BLaER1 (cell line): ENCODE data around the gene TC2N.
A peak's percentile ranks its signal among the peaks of the same experiment; 100 is the strongest.

ENCODE experiments used
- H3K27ac ChIP-seq: shearing (Covaris generic); formaldehyde crosslinking; 2 replicates; pipeline ENCODE4 v1.8.1; 2022
- H3K27me3 ChIP-seq: shearing (Covaris generic); formaldehyde crosslinking; 2 replicates; pipeline ENCODE4 v1.8.1; 2022
- H3K36me3 ChIP-seq: shearing (Covaris generic); formaldehyde crosslinking; 2 replicates; pipeline ENCODE4 v1.8.1; 2022
- H3K4me1 ChIP-seq: shearing (Covaris generic); formaldehyde crosslinking; 2 replicates; pipeline ENCODE4 v1.8.1; 2022
- H3K4me2 ChIP-seq: shearing (Covaris generic); formaldehyde crosslinking; 2 replicates; pipeline ENCODE4 v1.8.1; 2022
- H3K4me3 ChIP-seq: shearing (Covaris generic); formaldehyde crosslinking; 2 replicates; pipeline ENCODE4 v1.8.1; 2022
- H3K9ac ChIP-seq: shearing (Covaris generic); formaldehyde crosslinking; 2 replicates; pipeline ENCODE4 v1.8.1; 2022
- H3K9me3 ChIP-seq: shearing (Covaris generic); formaldehyde crosslinking; 2 replicates; pipeline ENCODE4 v1.8.1; 2022
- H4K20me1 ChIP-seq: shearing (Covaris generic); formaldehyde crosslinking; 2 replicates; pipeline ENCODE4 v1.8.1; 2022
- Cebpa-rat ChIP-seq: shearing (Covaris generic); IDR thresholded peaks from 2 replicates; pipeline ENCODE4 v1.8.1; 2022

Gene TC2N

GRCh38 chr14:91870890-91871289 lies 3.6 kb upstream of the TC2N start:
- H3K27ac ChIP-seq: no peak overlapping the region
- peaks cover 12% of the 10 kb centered on the region for H3K9me3 ChIP-seq
- H3K27me3 ChIP-seq: no peaks in the 10 kb centered on the region
- H4K20me1 ChIP-seq: no peaks in the 10 kb centered on the region
- no peaks in the 10 kb centered on the region for H3K36me3 ChIP-seq
- H3K4me3 ChIP-seq: no peak overlapping the region
- H3K4me1 ChIP-seq: peaks cover 82% of the 10 kb centered on the region
- peak overlapping the region; percentile 61 for H3K4me2 ChIP-seq
- H3K9ac ChIP-seq: no peak overlapping the region
- no peak for TF ChIP-seq Cebpa-rat

GRCh38 chr14:91870001-91870400 lies 2.7 kb upstream of the TC2N start:
- Histone ChIP-seq H3K9ac (no peak overlapping the region), H3K27ac (peak overlapping the region; percentile 51; the same call in 1 of the 2 replicates), H3K4me2 (peak overlapping the region; percentile 61), H3K27me3 (no peaks in the 10 kb centered on the region), H3K9me3 (peaks cover 12% of the 10 kb centered on the region), H3K4me1 (peaks cover 77% of the 10 kb centered on the region), H4K20me1 (no peaks in the 10 kb centered on the region), H3K36me3 (no peaks in the 10 kb centered on the region), H3K4me3 (no peak overlapping the region)
- TF ChIP-seq Cebpa-rat: no peak

GRCh38 chr14:91869556-91869955 lies 2.2 kb upstream of the TC2N start:
- Histone ChIP-seq H3K9me3 (peaks cover 12% of the 10 kb centered on the region), H3K27me3 (no peaks in the 10 kb centered on the region), H3K36me3 (no peaks in the 10 kb centered on the region), H3K4me3 (no peak overlapping the region), H4K20me1 (no peaks in the 10 kb centered on the region), H3K9ac (no peak overlapping the region), H3K27ac (peak overlapping the region; percentile 51; the same call in 1 of the 2 replicates), H3K4me1 (peaks cover 73% of the 10 kb centered on the region), H3K4me2 (peak overlapping the region; percentile 61)
- TF ChIP-seq Cebpa-rat: no peak

- Histone ChIP-seq H3K4me1 (peaks cover 44% of the 10 kb centered on the region), H3K4me2 (peak overlapping the region; percentile 77), H3K4me3 (no peak overlapping the region)
Measured at GRCh38 chr14:91866511-91867295, 633 bp downstream of the TC2N start.

GRCh38 chr14:91866061-91866460 lies 1.3 kb downstream of the TC2N start:
- Histone ChIP-seq H3K9ac (no peak overlapping the region), H3K36me3 (no peaks in the 10 kb centered on the region), H3K4me2 (peak overlapping the region; percentile 77), H4K20me1 (no peaks in the 10 kb centered on the region), H3K4me3 (no peak overlapping the region), H3K9me3 (peaks cover 12% of the 10 kb centered on the region), H3K27ac (no peak overlapping the region), H3K27me3 (no peaks in the 10 kb centered on the region), H3K4me1 (peaks cover 46% of the 10 kb centered on the region)
- no peak for TF ChIP-seq Cebpa-rat

More at GRCh38 chr14:91866511-91867295, 633 bp downstream of the TC2N start:
- Histone ChIP-seq H3K9ac (no peak overlapping the region; the same call in 1 of the 2 replicates), H3K9me3 (peaks cover 12% of the 10 kb centered on the region), H3K27me3 (no peaks in the 10 kb centered on the region), H4K20me1 (no peaks in the 10 kb centered on the region), H3K36me3 (no peaks in the 10 kb centered on the region), H3K27ac (0 out of 2 replicates have a peak overlapping the region, but pooled peaks have one; percentile 14)
- no peak for TF ChIP-seq Cebpa-rat

GRCh38 chr14:91862417-91862816 lies 4.9 kb downstream of the TC2N start:
- H3K27ac ChIP-seq: no peak overlapping the region
- H3K4me2 ChIP-seq: no peak overlapping the region
- H3K36me3 ChIP-seq: no peaks in the 10 kb centered on the region
- no peak for TF ChIP-seq Cebpa-rat
- no peaks in the 10 kb centered on the region for H4K20me1 ChIP-seq
- no peaks in the 10 kb centered on the region for H3K27me3 ChIP-seq
- H3K4me3 ChIP-seq: no peak overlapping the region
- H3K9ac ChIP-seq: no peak overlapping the region
- no peaks in the 10 kb centered on the region for H3K9me3 ChIP-seq
- H3K4me1 ChIP-seq: peaks cover 27% of the 10 kb centered on the region

- Histone ChIP-seq H3K9me3 (no peaks in the 10 kb centered on the region), H3K36me3 (no peaks in the 10 kb centered on the region), H3K27me3 (no peaks in the 10 kb centered on the region), H3K9ac (no peak overlapping the region), H3K4me3 (no peak overlapping the region), H3K4me2 (peak overlapping the region; percentile 49), H4K20me1 (no peaks in the 10 kb centered on the region), H3K4me1 (peaks cover 14% of the 10 kb centered on the region), H3K27ac (peak overlapping the region; percentile 53; the same call in 1 of the 2 replicates)
- no peak for TF ChIP-seq Cebpa-rat
Measured at GRCh38 chr14:91861091-91861490, 6.2 kb downstream of the TC2N start.

GRCh38 chr14:91860238-91860637 lies 7.1 kb downstream of the TC2N start:
- Histone ChIP-seq H3K9ac (no peak overlapping the region), H3K4me3 (no peak overlapping the region), H3K27ac (no peak overlapping the region), H3K9me3 (no peaks in the 10 kb centered on the region), H4K20me1 (no peaks in the 10 kb centered on the region), H3K4me2 (no peak overlapping the region), H3K4me1 (peaks cover 9% of the 10 kb centered on the region), H3K27me3 (no peaks in the 10 kb centered on the region), H3K36me3 (no peaks in the 10 kb centered on the region)
- no peak for TF ChIP-seq Cebpa-rat

GRCh38 chr14:91858536-91859275 lies 8.6 kb downstream of the TC2N start:
- H3K27me3 ChIP-seq: no peaks in the 10 kb centered on the region
- no peaks in the 10 kb centered on the region for H3K36me3 ChIP-seq
- H3K9ac ChIP-seq: no peak overlapping the region
- H4K20me1 ChIP-seq: no peaks in the 10 kb centered on the region
- peaks cover 9% of the 10 kb centered on the region for H3K4me1 ChIP-seq
- H3K4me3 ChIP-seq: no peak overlapping the region
- no peak overlapping the region for H3K27ac ChIP-seq
- H3K4me2 ChIP-seq: no peak overlapping the region
- no peaks in the 10 kb centered on the region for H3K9me3 ChIP-seq
- TF ChIP-seq Cebpa-rat: no peak

- Histone ChIP-seq H3K9ac (no peak overlapping the region), H3K36me3 (no peaks in the 10 kb centered on the region), H3K4me2 (no peak overlapping the region), H4K20me1 (no peaks in the 10 kb centered on the region), H3K4me3 (no peak overlapping the region), H3K27ac (no peak overlapping the region), H3K4me1 (peaks cover 9% of the 10 kb centered on the region), H3K9me3 (no peaks in the 10 kb centered on the region), H3K27me3 (no peaks in the 10 kb centered on the region)
- no peak for TF ChIP-seq Cebpa-rat
Measured at GRCh38 chr14:91857614-91858013, 9.7 kb downstream of the TC2N start.
